ENCODE measurements around the gene CBX1.

The CBX1 gene

GRCh38 chr17:48100591-48101011, 677 bp downstream of the CBX1 start:
- Histone ChIP-seq H4K8ac (ENCODE audit: low read length) (peak overlapping the region; percentile 87), H3K9ac (ENCODE audit: low read length) (peak overlapping the region; percentile 94), H2BK5ac (ENCODE audit: low read depth, low read length, poor library complexity, severe bottlenecking) (peak overlapping the region; percentile 68), H3K4me2 (ENCODE audit: low read length, poor library complexity, severe bottlenecking) (peak overlapping the region; percentile 84), H3K4me3 (ENCODE audit: insufficient read depth in 1 of 2, low read depth in 1 of 2, low read length in 2 of 2) (peak overlapping the region; percentile 98 to 99), H2BK12ac (ENCODE audit: low read length in 2 of 2) (no peak overlapping the region), H3K18ac (ENCODE audit: low read depth in 1 of 2, low read length in 2 of 2) (peak overlapping the region; percentile 95 to 98), H3K36me3 (ENCODE audit: control insufficient read depth in 1 of 2, insufficient read depth in 2 of 2, low read depth in 1 of 2, low read length in 2 of 2) (peaks cover 0 to 5% of the 10 kb centered on the region in 2 experiments), H3K9me3 (ENCODE audit: control insufficient read depth, low read length) (no peaks in the 10 kb centered on the region), H3K27me3 (ENCODE audit: control insufficient read depth in 1 of 2, insufficient read depth in 1 of 2, low read length in 2 of 2) (no peaks in the 10 kb centered on the region), H3K79me1 (replicated peaks; ENCODE audit: low read length, poor library complexity, severe bottlenecking) (no peaks in the 10 kb centered on the region), H2AK5ac (ENCODE audit: low read length, severe bottlenecking) (no peak overlapping the region), H4K91ac (ENCODE audit: low read length) (peak overlapping the region; percentile 96), H3K23ac (ENCODE audit: low read length in 2 of 2) (peak overlapping the region in 1 of 2 experiments; percentile 23), H2BK15ac (ENCODE audit: low read depth, poor library complexity, severe bottlenecking) (no peak overlapping the region), H3K27ac (ENCODE audit: low read length, poor library complexity, severe bottlenecking) (peak overlapping the region; percentile 85), H3K14ac (ENCODE audit: low read length in 2 of 2) (peak overlapping the region in 1 of 2 experiments; percentile 92), H2BK120ac (ENCODE audit: low read depth, low read length) (no peak overlapping the region), H3K4ac (ENCODE audit: low read depth in 1 of 2, low read length in 2 of 2) (peak overlapping the region in 1 of 2 experiments; percentile 85), H2AFZ (ENCODE audit: low read depth, low read length) (peak overlapping the region; percentile 93), H3K4me1 (ENCODE audit: control insufficient read depth, insufficient read depth, low read depth, low read length) (peaks cover 6% of the 10 kb centered on the region)
- WGBS, result 0% methylated on average over 23 of the region's 23 CpGs
- DNase-seq, result peak; percentile 74

- 11% methylated on average over 10 of the region's 10 CpGs for WGBS
- Histone ChIP-seq H3K18ac (ENCODE audit: low read depth in 1 of 2, low read length in 2 of 2) (no peak overlapping the region), H2BK120ac (ENCODE audit: low read depth, low read length) (no peak overlapping the region), H3K79me1 (replicated peaks; ENCODE audit: low read length, poor library complexity, severe bottlenecking) (no peaks in the 10 kb centered on the region), H2AK5ac (ENCODE audit: low read length, severe bottlenecking) (no peak overlapping the region), H3K27ac (ENCODE audit: low read length, poor library complexity, severe bottlenecking) (peak overlapping the region; percentile 85), H4K8ac (ENCODE audit: low read length) (no peak overlapping the region), H3K4me2 (ENCODE audit: low read length, poor library complexity, severe bottlenecking) (peak overlapping the region; percentile 84), H4K91ac (ENCODE audit: low read length) (no peak overlapping the region), H3K4me3 (ENCODE audit: insufficient read depth in 1 of 2, low read depth in 1 of 2, low read length in 2 of 2) (peak overlapping the region; percentile 98 to 99), H3K9me3 (ENCODE audit: control insufficient read depth, low read length) (no peaks in the 10 kb centered on the region), H2BK5ac (ENCODE audit: low read depth, low read length, poor library complexity, severe bottlenecking) (no peak overlapping the region), H3K4me1 (ENCODE audit: control insufficient read depth, insufficient read depth, low read depth, low read length) (peaks cover 6% of the 10 kb centered on the region), H3K9ac (ENCODE audit: low read length) (peak overlapping the region; percentile 94), H3K4ac (ENCODE audit: low read depth in 1 of 2, low read length in 2 of 2) (no peak overlapping the region), H3K27me3 (ENCODE audit: control insufficient read depth in 1 of 2, insufficient read depth in 1 of 2, low read length in 2 of 2) (no peaks in the 10 kb centered on the region), H2AFZ (ENCODE audit: low read depth, low read length) (no peak overlapping the region), H3K23ac (ENCODE audit: low read length in 2 of 2) (no peak overlapping the region), H2BK15ac (ENCODE audit: low read depth, poor library complexity, severe bottlenecking) (no peak overlapping the region), H3K36me3 (ENCODE audit: control insufficient read depth in 1 of 2, insufficient read depth in 2 of 2, low read depth in 1 of 2, low read length in 2 of 2) (peaks cover 0 to 5% of the 10 kb centered on the region in 2 experiments), H2BK12ac (ENCODE audit: low read length in 2 of 2) (no peak overlapping the region), H3K14ac (ENCODE audit: low read length in 2 of 2) (no peak overlapping the region)
- peak; percentile 63 for DNase-seq
Observed at GRCh38 chr17:48100160-48100559, 1.1 kb downstream of the CBX1 start.

GRCh38 chr17:48095611-48096010, 5.7 kb downstream of the CBX1 start:
- Histone ChIP-seq H3K27me3 (ENCODE audit: control insufficient read depth in 1 of 2, insufficient read depth in 1 of 2, low read length in 2 of 2) (no peaks in the 10 kb centered on the region), H3K4me1 (ENCODE audit: control insufficient read depth, insufficient read depth, low read depth, low read length) (peaks cover 6% of the 10 kb centered on the region), H2BK15ac (ENCODE audit: low read depth, poor library complexity, severe bottlenecking) (no peak overlapping the region), H2BK5ac (ENCODE audit: low read depth, low read length, poor library complexity, severe bottlenecking) (no peak overlapping the region), H3K14ac (ENCODE audit: low read length in 2 of 2) (no peak overlapping the region), H3K9me3 (ENCODE audit: control insufficient read depth, low read length) (no peaks in the 10 kb centered on the region), H3K9ac (ENCODE audit: low read length) (peak overlapping the region; percentile 30), H2BK120ac (ENCODE audit: low read depth, low read length) (no peak overlapping the region), H3K4me3 (ENCODE audit: insufficient read depth in 1 of 2, low read depth in 1 of 2, low read length in 2 of 2) (no peak overlapping the region), H3K4me2 (ENCODE audit: low read length, poor library complexity, severe bottlenecking) (no peak overlapping the region), H4K91ac (ENCODE audit: low read length) (no peak overlapping the region), H2BK12ac (ENCODE audit: low read length in 2 of 2) (no peak overlapping the region), H3K36me3 (ENCODE audit: control insufficient read depth in 1 of 2, insufficient read depth in 2 of 2, low read depth in 1 of 2, low read length in 2 of 2) (peaks cover 19 to 21% of the 10 kb centered on the region in 2 experiments), H2AFZ (ENCODE audit: low read depth, low read length) (no peak overlapping the region), H3K23ac (ENCODE audit: low read length in 2 of 2) (no peak overlapping the region), H3K79me1 (replicated peaks; ENCODE audit: low read length, poor library complexity, severe bottlenecking) (no peaks in the 10 kb centered on the region), H3K27ac (ENCODE audit: low read length, poor library complexity, severe bottlenecking) (no peak overlapping the region), H2AK5ac (ENCODE audit: low read length, severe bottlenecking) (no peak overlapping the region), H3K4ac (ENCODE audit: low read depth in 1 of 2, low read length in 2 of 2) (no peak overlapping the region), H3K18ac (ENCODE audit: low read depth in 1 of 2, low read length in 2 of 2) (no peak overlapping the region), H4K8ac (ENCODE audit: low read length) (no peak overlapping the region)
- 94% methylated on average over 4 of the region's 4 CpGs for WGBS
- no peak for DNase-seq

GRCh38 chr17:48093341-48094045, 7.8 kb downstream of the CBX1 start:
- Histone ChIP-seq H3K4me1 (ENCODE audit: control insufficient read depth, insufficient read depth, low read depth, low read length) (peaks cover 7% of the 10 kb centered on the region), H3K27me3 (ENCODE audit: control insufficient read depth in 1 of 2, insufficient read depth in 1 of 2, low read length in 2 of 2) (no peaks in the 10 kb centered on the region), H3K27ac (ENCODE audit: low read length, poor library complexity, severe bottlenecking) (no peak overlapping the region), H2AK5ac (ENCODE audit: low read length, severe bottlenecking) (no peak overlapping the region), H3K14ac (ENCODE audit: low read length in 2 of 2) (no peak overlapping the region), H3K18ac (ENCODE audit: low read depth in 1 of 2, low read length in 2 of 2) (no peak overlapping the region), H4K8ac (ENCODE audit: low read length) (no peak overlapping the region), H3K23ac (ENCODE audit: low read length in 2 of 2) (no peak overlapping the region), H3K9ac (ENCODE audit: low read length) (no peak overlapping the region), H2BK5ac (ENCODE audit: low read depth, low read length, poor library complexity, severe bottlenecking) (no peak overlapping the region), H3K4ac (ENCODE audit: low read depth in 1 of 2, low read length in 2 of 2) (no peak overlapping the region), H2BK120ac (ENCODE audit: low read depth, low read length) (no peak overlapping the region), H2AFZ (ENCODE audit: low read depth, low read length) (no peak overlapping the region), H3K36me3 (ENCODE audit: control insufficient read depth in 1 of 2, insufficient read depth in 2 of 2, low read depth in 1 of 2, low read length in 2 of 2) (peaks cover 19 to 21% of the 10 kb centered on the region in 2 experiments), H3K9me3 (ENCODE audit: control insufficient read depth, low read length) (no peaks in the 10 kb centered on the region), H2BK15ac (ENCODE audit: low read depth, poor library complexity, severe bottlenecking) (no peak overlapping the region), H3K79me1 (replicated peaks; ENCODE audit: low read length, poor library complexity, severe bottlenecking) (no peaks in the 10 kb centered on the region), H4K91ac (ENCODE audit: low read length) (no peak overlapping the region), H3K4me3 (ENCODE audit: insufficient read depth in 1 of 2, low read depth in 1 of 2, low read length in 2 of 2) (no peak overlapping the region), H3K4me2 (ENCODE audit: low read length, poor library complexity, severe bottlenecking) (no peak overlapping the region), H2BK12ac (ENCODE audit: low read length in 2 of 2) (no peak overlapping the region)
- no peak for DNase-seq
- 94% methylated on average over 8 of the region's 11 CpGs for WGBS

Data from mesenchymal stem cell (in vitro differentiated cells and primary cell).